H1 (cell line): Measurements from ENCODE around the gene SIRT7. TPM values are rescaled to one million over a fixed set of nuclear protein-coding genes. Genes with fewer than 3 reads are reported as not detected.

Experiments used
- CHD2 ChIP-seq: IDR thresholded peaks from 2 replicates; pipeline ENCODE4 v1.6.1; 2012; ENCODE audit warnings: low read length, improper control_type of control experiment
- HDAC2 ChIP-seq, 2 experiments: fragments of 300-600 bp in 1 of 2; sonication (generic) in 1 of 2; IDR thresholded peaks; 2 replicates each; pipeline ENCODE4 v1.6.1; 2011 to 2012; ENCODE audit warnings: low read depth in 2 of 2, low read length in 2 of 2, mild to moderate bottlenecking in 2 of 2, moderate library complexity in 2 of 2, borderline replicate concordance in 1 of 2, inconsistent platforms in 1 of 2
- TEAD4 ChIP-seq: IDR thresholded peaks from 2 replicates; pipeline ENCODE4 v1.6.1; 2012; ENCODE audit warnings: low read depth, low read length, inconsistent platforms, mixed read lengths
- polyA plus RNA-seq, 7 experiments: library from polyadenylated mRNA; depleted of rRNA in 3 of 7; stranded (reverse) in 5 of 7; unstranded in 2 of 7; fragments of >200 nt in 5 of 7; fragments of 200-250 nt in 2 of 7; gene quantifications; 1 replicate in 5 of 7; 2 replicates in 1 of 7; 4 replicates in 1 of 7; pipeline versions ENCODE4 v1.2.1 to v1.2.3, GENCODE V29; 2011 to 2013; ENCODE audit warnings: missing spikeins in 2 of 7, mixed read lengths in 2 of 7
- total RNA-seq: library from RNA; stranded (reverse); fragmentation: NEBNext Ultra II Directional; extraction: Animal tissue kit (Norgen Biotek cat#: 25700); gene quantifications from 2 replicates; pipeline ENCODE4 v1.2.1, GENCODE V29; 2021

The SIRT7 gene
- total and polyA plus RNA-seq, 2 of the 8 experiments (the other 6 are each of a cell fraction or from before 2014, with no cell fraction given): 5.8 to 16.6 TPM

- TF ChIP-seq HDAC2 (IDR thresholded peaks at IDR 0.05; ENCODE audit: borderline replicate concordance in 1 of 2, low read depth in 2 of 2, low read length in 2 of 2): no peak
- no peak for TF ChIP-seq TEAD4
- TF ChIP-seq CHD2: no peak
Observed at GRCh38 chr17:81944858-81945257, 26.9 kb upstream of the SIRT7 start (continued).
